Spleen (tissue), 11 donors: ENCODE measurements around the gene NGB. TPM values are rescaled to one million over a fixed set of nuclear protein-coding genes. Genes with fewer than 3 reads are reported as not detected.

Experiments used
- DNase-seq: peaks from one replicate; pipeline ENCODE4 v3.0.0-alpha.2; 2020
- H3K27ac ChIP-seq, 8 donors: fragments of 200-600 bp; sonication (generic) in 7 of 8; 1 replicate in 4 of 8; 2 replicates in 4 of 8; pipeline versions ENCODE4 v1.5.0 to v1.8.0; 2016 to 2021; ENCODE audit warnings: inconsistent platforms in 4 of 8, mild to moderate bottlenecking in 4 of 8, moderate library complexity in 1 of 8
- H3K27me3 ChIP-seq, 7 donors: fragments of 200-600 bp; sonication (generic) in 6 of 7; replicated peaks in 1 of 7; 1 replicate in 4 of 7; 2 replicates in 3 of 7; pipeline versions ENCODE4 v1.5.0 to v1.8.0; 2016 to 2021; ENCODE audit warnings: inconsistent platforms in 3 of 7, mild to moderate bottlenecking in 1 of 7
- H3K36me3 ChIP-seq, 6 donors: fragments of 200-600 bp; sonication (generic) in 5 of 6; 1 replicate in 4 of 6; 2 replicates in 2 of 6; pipeline versions ENCODE4 v1.5.0 to v1.8.0; 2016 to 2021; ENCODE audit warnings: inconsistent platforms in 2 of 6
- H3K4me1 ChIP-seq, 6 donors: fragments of 200-600 bp; sonication (generic) in 5 of 6; 1 replicate in 3 of 6; 2 replicates in 3 of 6; pipeline versions ENCODE4 v1.5.0 to v1.8.0; 2016 to 2021; ENCODE audit warnings: inconsistent platforms in 3 of 6
- H3K4me3 ChIP-seq, 8 donors: fragments of 200-600 bp; sonication (generic) in 7 of 8; 1 replicate in 4 of 8; 2 replicates in 4 of 8; pipeline versions ENCODE4 v1.5.0 to v1.8.0; 2016 to 2021; ENCODE audit warnings: inconsistent platforms in 4 of 8, mild to moderate bottlenecking in 4 of 8, moderate library complexity in 2 of 8
- H3K9me3 ChIP-seq, 8 donors: fragments of 200-600 bp; sonication (generic) in 7 of 8; 1 replicate in 4 of 8; 2 replicates in 4 of 8; pipeline versions ENCODE4 v1.5.0 to v1.8.0; 2016 to 2021; ENCODE audit warnings: inconsistent platforms in 4 of 8
- POLR2A ChIP-seq, 3 donors: fragments of 450-650 bp; IDR thresholded peaks; one replicate each; pipeline ENCODE4 v1.5.1; 2017; ENCODE audit warnings: antibody characterized with exemption in 3 of 3, mild to moderate bottlenecking in 1 of 3
- POLR2AphosphoS5 ChIP-seq, 3 donors: sonication (generic); formaldehyde crosslinking; IDR thresholded peaks; one replicate each; pipeline ENCODE4 v1.5.1; 2017; ENCODE audit warnings: antibody characterized with exemption in 3 of 3
- WGBS, 5 donors: extraction: QIAGEN DNeasy Blood & Tissue Kit in 3 of 5; methylation state at CpG; one replicate each; pipeline versions ENCODE4 v1.1.5 to v1.1.7; 2013 to 2018; 5-methylcytosine and 5-hydroxymethylcytosine counted together
- intact Hi-C: fragments of 100-400 bp; cut with DNase I; formaldehyde crosslinking; loops from one replicate; pipeline ENCODE4 v1.15.0; 2023; ENCODE audit warnings: low total_unique reads
- polyA plus RNA-seq, 3 donors: library from polyadenylated mRNA; stranded (reverse); fragments of 200-250 nt; gene quantifications; one replicate each; pipeline ENCODE4 v1.2.1, GENCODE V29; 2013
- total RNA-seq, 7 donors: library from RNA; depleted of rRNA in 3 of 7; stranded (reverse); fragments of >200 nt in 3 of 7; fragmentation: NEBNext Ultra II Directional in 4 of 7; extraction: Animal tissue kit (Norgen Biotek cat#: 25700) in 4 of 7; gene quantifications; one replicate each; pipeline versions ENCODE4 v1.1.0 to v1.2.1, GENCODE V29; 2016 to 2021
- TF ChIP-seq, protein P1 (sequence below), 11 experiments: fragments of 200-600 bp in 7 of 11; fragments of 450-650 bp in 4 of 11; sonication (generic) in 4 of 11; IDR thresholded peaks in 8 of 11; conservative IDR thresholded peaks in 3 of 11; 1 replicate in 7 of 11; 2 replicates in 4 of 11; pipeline versions ENCODE4 v1.4.0 to v1.8.0; 2016 to 2021; ENCODE audit warnings: antibody characterized with exemption in 11 of 11, inconsistent platforms in 4 of 11, mild to moderate bottlenecking in 1 of 11
- donor health status: healthy with polysubstance abuse.
- donor health status: DM: no; HTN: no; CAD: no; lungs with moderate emphysema.
- donor health status: DM: no; HTN: no; CAD: no.
- donor health status: Bipolar disorder and iron deficiency.
- donor health status: healthy.
- donor health status: DM: no; HTN: no; CAD: no.
- donor health status: DM: yes; HTN: yes; CAD: no.

The NGB gene
- total and polyA plus RNA-seq, 10 donors: not detected

DNA sequence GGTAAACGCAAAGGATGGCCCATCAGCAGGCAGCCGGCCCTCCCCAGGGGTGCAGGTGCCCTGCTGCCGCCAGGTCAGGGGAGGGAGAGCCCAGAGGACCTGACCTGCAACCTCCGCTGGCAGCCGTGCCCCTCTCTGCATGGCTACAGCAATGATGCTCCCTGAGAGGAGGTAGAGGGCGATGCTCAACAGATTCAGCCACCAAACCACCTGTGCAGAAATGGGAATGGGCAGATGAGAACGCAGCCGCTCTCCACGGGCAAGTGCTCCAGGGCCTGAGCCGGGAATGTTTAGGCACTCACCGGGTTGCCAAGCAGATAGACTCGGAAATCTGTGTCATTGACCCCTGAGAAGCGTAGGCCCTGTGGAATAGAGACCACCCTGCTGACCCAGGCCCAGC lies 8.7 kb upstream of the NGB start:
- 92 to 97% (median 94%) methylated on average over 12 to 13 of the region's 13 CpGs for WGBS, 5 donors
- intact Hi-C loops: no loop called here
- H3K9me3 ChIP-seq: no peaks in the 10 kb centered on the region
- no peak overlapping the region for H3K4me3 ChIP-seq
- TF ChIP-seq POLR2A (IDR thresholded peaks at IDR 0.05) (no peak), POLR2AphosphoS5 (IDR thresholded peaks at IDR 0.05) (no peak)
- TF ChIP-seq, protein P1, sequence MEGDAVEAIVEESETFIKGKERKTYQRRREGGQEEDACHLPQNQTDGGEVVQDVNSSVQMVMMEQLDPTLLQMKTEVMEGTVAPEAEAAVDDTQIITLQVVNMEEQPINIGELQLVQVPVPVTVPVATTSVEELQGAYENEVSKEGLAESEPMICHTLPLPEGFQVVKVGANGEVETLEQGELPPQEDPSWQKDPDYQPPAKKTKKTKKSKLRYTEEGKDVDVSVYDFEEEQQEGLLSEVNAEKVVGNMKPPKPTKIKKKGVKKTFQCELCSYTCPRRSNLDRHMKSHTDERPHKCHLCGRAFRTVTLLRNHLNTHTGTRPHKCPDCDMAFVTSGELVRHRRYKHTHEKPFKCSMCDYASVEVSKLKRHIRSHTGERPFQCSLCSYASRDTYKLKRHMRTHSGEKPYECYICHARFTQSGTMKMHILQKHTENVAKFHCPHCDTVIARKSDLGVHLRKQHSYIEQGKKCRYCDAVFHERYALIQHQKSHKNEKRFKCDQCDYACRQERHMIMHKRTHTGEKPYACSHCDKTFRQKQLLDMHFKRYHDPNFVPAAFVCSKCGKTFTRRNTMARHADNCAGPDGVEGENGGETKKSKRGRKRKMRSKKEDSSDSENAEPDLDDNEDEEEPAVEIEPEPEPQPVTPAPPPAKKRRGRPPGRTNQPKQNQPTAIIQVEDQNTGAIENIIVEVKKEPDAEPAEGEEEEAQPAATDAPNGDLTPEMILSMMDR (IDR thresholded peaks at IDR 0.05 in 8 of 11, conservative IDR thresholded peaks at IDR 0.05 in 3 of 11): no peak
- peaks cover 0 to 94% (median 49%) of the 10 kb centered on the region in 6 donors for H3K36me3 ChIP-seq
- H3K27ac ChIP-seq: no peak overlapping the region
- no peaks in the 10 kb centered on the region for H3K27me3 ChIP-seq
- DNase-seq: peak; percentile 69
- H3K4me1 ChIP-seq: no peaks in the 10 kb centered on the region

DNA sequence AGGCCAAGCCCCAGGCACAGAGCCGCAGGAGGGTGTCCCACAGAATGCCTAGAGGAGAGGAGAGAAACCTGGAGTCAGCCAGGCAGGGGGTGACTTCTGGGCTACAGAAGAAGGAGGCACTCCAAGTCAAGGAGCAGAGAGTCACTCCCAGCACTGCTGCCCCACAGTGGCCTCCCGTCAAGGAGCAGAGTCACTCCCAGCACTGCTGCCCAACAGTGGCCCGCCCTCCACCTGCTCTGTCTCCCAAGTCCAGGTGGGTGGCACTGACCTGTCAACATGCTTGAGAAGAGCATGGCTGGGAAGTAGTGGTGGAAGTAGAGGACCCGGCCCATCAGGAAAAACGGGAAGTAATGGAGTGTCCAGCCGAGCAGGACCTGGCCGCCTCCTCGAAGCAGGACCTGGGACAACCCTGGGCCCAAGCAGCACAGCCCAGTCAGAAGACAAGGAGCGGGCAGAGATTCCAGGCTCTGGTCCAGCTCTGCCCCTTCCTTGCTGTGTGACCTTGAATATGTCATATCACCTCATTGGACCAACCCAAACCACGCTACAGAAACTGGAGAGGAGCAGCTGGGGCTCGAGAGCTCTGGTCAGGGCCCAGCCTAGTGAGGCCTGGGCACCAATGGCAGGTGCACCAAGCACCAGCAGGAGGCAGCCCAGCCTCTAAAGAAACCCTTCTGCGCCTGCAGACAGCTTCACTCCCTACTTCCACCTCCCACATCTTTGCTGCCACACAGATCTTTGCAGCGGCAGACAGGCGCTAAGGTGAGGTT lies 7.6 kb upstream of the NGB start:
- no peaks in the 10 kb centered on the region for H3K9me3 ChIP-seq
- H3K36me3 ChIP-seq: peaks cover 0 to 84% (median 38%) of the 10 kb centered on the region in 6 donors
- intact Hi-C loops: no loop called here
- no peak overlapping the region for H3K27ac ChIP-seq
- WGBS, 5 donors: 92 to 96% (median 95%) methylated on average over 12 to 14 of the region's 14 CpGs
- H3K4me1 ChIP-seq: no peaks in the 10 kb centered on the region
- no peaks in the 10 kb centered on the region for H3K27me3 ChIP-seq
- DNase-seq: peak; percentile 56
- TF ChIP-seq POLR2A (IDR thresholded peaks at IDR 0.05) (no peak), POLR2AphosphoS5 (IDR thresholded peaks at IDR 0.05) (no peak)
- TF ChIP-seq, protein P1 (IDR thresholded peaks at IDR 0.05 in 8 of 11, conservative IDR thresholded peaks at IDR 0.05 in 3 of 11): no peak
- no peak overlapping the region for H3K4me3 ChIP-seq

DNA sequence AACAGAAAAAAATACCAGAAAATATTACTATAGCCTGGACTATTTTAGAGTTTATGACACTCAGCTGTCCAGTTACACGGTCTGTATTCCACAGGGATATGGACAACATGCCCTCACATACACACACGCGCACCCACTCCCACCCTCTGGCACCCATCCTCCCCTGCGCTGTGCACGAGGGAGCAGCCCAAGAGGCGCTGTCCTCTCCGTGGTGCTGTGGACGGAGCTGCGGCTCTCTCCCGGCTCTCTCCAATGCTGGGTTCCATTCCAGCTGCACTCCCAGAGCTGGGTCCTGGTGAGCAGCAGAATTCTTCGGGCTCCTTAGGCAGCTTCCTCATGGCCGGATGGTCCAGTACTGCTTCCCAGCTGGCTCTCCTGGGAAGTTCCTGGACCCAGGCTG lies 6.0 kb upstream of the NGB start:
- H3K9me3 ChIP-seq: no peaks in the 10 kb centered on the region
- H3K36me3 ChIP-seq: peaks cover 0 to 67% (median 29%) of the 10 kb centered on the region in 6 donors
- H3K4me1 ChIP-seq: no peaks in the 10 kb centered on the region
- TF ChIP-seq, protein P1 (IDR thresholded peaks at IDR 0.05 in 8 of 11, conservative IDR thresholded peaks at IDR 0.05 in 3 of 11): no peak
- no peak for TF ChIP-seq POLR2A (IDR thresholded peaks at IDR 0.05)
- no peak for TF ChIP-seq POLR2AphosphoS5 (IDR thresholded peaks at IDR 0.05)
- peak; percentile 66 for DNase-seq
- H3K27ac ChIP-seq: no peak overlapping the region
- peaks cover 0 to 15% (median 0%) of the 10 kb centered on the region in 7 donors for H3K27me3 ChIP-seq
- H3K4me3 ChIP-seq: no peak overlapping the region
- intact Hi-C loops: no loop called here
- 87 to 96% (median 89%) methylated on average over 12 of the region's 12 CpGs for WGBS, 5 donors

DNA sequence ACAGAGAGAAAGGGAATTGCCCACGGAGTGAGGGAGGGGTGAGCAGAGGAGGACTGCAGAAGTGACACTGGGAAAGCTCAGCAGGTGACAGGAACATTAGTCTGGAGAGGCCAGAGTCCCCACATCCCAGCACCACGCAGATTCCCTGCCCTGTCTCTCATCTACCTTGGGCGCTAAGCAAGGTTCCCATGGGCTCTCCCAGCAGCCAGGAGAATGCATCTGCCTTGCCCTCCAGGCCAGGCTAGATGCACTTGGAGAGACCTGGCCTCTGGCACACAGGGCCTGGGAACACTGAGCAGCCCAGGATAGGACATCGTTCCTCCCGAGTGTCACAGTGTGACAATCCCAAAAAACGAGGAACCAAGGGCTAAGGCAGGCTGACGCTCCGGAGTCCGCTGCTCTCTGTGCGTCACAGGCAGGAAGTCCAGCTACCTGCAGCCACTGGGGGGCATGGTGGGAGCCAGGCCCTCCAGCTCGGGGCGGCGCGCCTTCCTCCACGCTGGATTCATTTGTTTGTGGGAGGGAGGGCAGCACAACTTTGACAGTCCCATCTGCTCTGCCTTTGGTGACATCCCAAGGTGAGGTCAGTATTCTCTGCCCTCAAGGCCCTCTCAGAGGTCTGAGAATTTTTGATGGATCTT lies 5.4 kb upstream of the NGB start:
- Histone ChIP-seq H3K4me3 (no peak overlapping the region), H3K36me3 (peaks cover 0 to 61% (median 29%) of the 10 kb centered on the region in 6 donors), H3K27ac (no peak overlapping the region), H3K27me3 (peaks cover 0 to 20% (median 4%) of the 10 kb centered on the region in 7 donors), H3K4me1 (peaks cover 0 to under 1% (median 0%) of the 10 kb centered on the region in 6 donors), H3K9me3 (no peaks in the 10 kb centered on the region)
- 76 to 93% (median 88%) methylated on average over 15 of the region's 15 CpGs for WGBS, 5 donors
- peak in 1 of 3 donors; percentile 15 for TF ChIP-seq POLR2AphosphoS5 (IDR thresholded peaks at IDR 0.05)
- TF ChIP-seq, protein P1 (IDR thresholded peaks at IDR 0.05 in 8 of 11, conservative IDR thresholded peaks at IDR 0.05 in 3 of 11): no peak
- peak; percentile 59 for DNase-seq
- intact Hi-C loops: no loop called here
